ENCODE measurements around the gene ATG7.

ATG7 gene

GRCh38 chr3:11452312-11452711, 180.1 kb downstream of the ATG7 start (continued):
- TF ChIP-seq ZNF513 (tag by site-specific recombination; IDR thresholded peaks at IDR 0.05) (no peak), ZBTB44 (tag by site-specific recombination; IDR thresholded peaks at IDR 0.05) (no peak), OVOL3 (tag by site-specific recombination; IDR thresholded peaks at IDR 0.05) (peak; percentile 30; the same call in 1 of the 2 replicates), ZBTB8A (tag by site-specific recombination; IDR thresholded peaks at IDR 0.05) (peak; percentile 64), ZNF18 (tag by site-specific recombination; IDR thresholded peaks at IDR 0.05) (no peak), PRDM4 (tag by site-specific recombination; IDR thresholded peaks at IDR 0.05) (0 out of 2 replicates have a peak, but pooled peaks have one; percentile 29), ZNF792 (tag by site-specific recombination; IDR thresholded peaks at IDR 0.05) (no peak), ZNF274 (IDR thresholded peaks at IDR 0.05; ENCODE audit: low read length) (no peak), ZNF274 (tag by site-specific recombination; IDR thresholded peaks at IDR 0.05; ENCODE audit: borderline replicate concordance) (no peak), PRDM10 (tag by site-specific recombination; IDR thresholded peaks at IDR 0.05) (no peak), KLF10 (tag by site-specific recombination; IDR thresholded peaks at IDR 0.05) (no peak), TCF7L2 (IDR thresholded peaks at IDR 0.05; ENCODE audit: borderline replicate concordance, low read depth, low read length) (no peak), ZNF157 (tag by site-specific recombination; IDR thresholded peaks at IDR 0.05) (no peak), GLIS1 (tag by site-specific recombination; IDR thresholded peaks at IDR 0.05) (peak; percentile 16; the same call in 1 of the 2 replicates), ZBTB1 (tag by site-specific recombination; IDR thresholded peaks at IDR 0.05) (no peak), ZBTB48 (tag by site-specific recombination; IDR thresholded peaks at IDR 0.05) (no peak), TSHZ1 (tag by site-specific recombination; IDR thresholded peaks at IDR 0.05; ENCODE audit: borderline replicate concordance) (peak; percentile 63; the same call in 1 of the 2 replicates), ZNF2 (tag by site-specific recombination; IDR thresholded peaks at IDR 0.05) (no peak), PRDM6 (tag by site-specific recombination; IDR thresholded peaks at IDR 0.05) (peak; percentile 70)
